Neural progenitor cell (in vitro differentiated cells): ENCODE measurements around the gene ARHGAP21. TPM values are rescaled to one million over a fixed set of nuclear protein-coding genes. Genes with fewer than 3 reads are reported as not detected.

Source experiments
- DNase-seq: peaks from one replicate; pipeline ENCODE4 v3.0.0-alpha.2; 2016; ENCODE audit warnings: low spot score
- H2AFZ ChIP-seq: fragments of 200-600 bp; sonication (generic); replicated peaks from 2 replicates; pipeline ENCODE4 v1.6.1; 2016; ENCODE audit warnings: antibody characterized with exemption
- H3F3A ChIP-seq: fragments of 200-600 bp; sonication (generic); 2 replicates; pipeline ENCODE4 v1.6.1; 2016; ENCODE audit warnings: antibody characterized with exemption, low read depth
- H3K27ac ChIP-seq: fragments of 200-600 bp; sonication (generic); 2 replicates; pipeline ENCODE4 v1.5.1; 2016; ENCODE audit warnings: mild to moderate bottlenecking
- H3K27me3 ChIP-seq: fragments of 200-600 bp; sonication (generic); 2 replicates; pipeline ENCODE4 v1.6.1; 2016; ENCODE audit warnings: mild to moderate bottlenecking, moderate library complexity
- H3K36me3 ChIP-seq: fragments of 200-600 bp; sonication (generic); 2 replicates; pipeline ENCODE4 v1.5.1; 2016
- H3K4me1 ChIP-seq: fragments of 200-600 bp; sonication (generic); 2 replicates; pipeline ENCODE4 v1.6.1; 2016; ENCODE audit warnings: mixed run types
- H3K4me2 ChIP-seq: fragments of 200-600 bp; sonication (generic); 2 replicates; pipeline ENCODE4 v1.6.1; 2016
- H3K4me3 ChIP-seq: fragments of 200-600 bp; sonication (generic); 2 replicates; pipeline ENCODE4 v1.5.1; 2016
- H3K79me2 ChIP-seq: fragments of 200-600 bp; sonication (generic); 2 replicates; pipeline ENCODE4 v1.6.1; 2016; ENCODE audit warnings: low read depth
- H3K9ac ChIP-seq: fragments of 200-600 bp; sonication (generic); 2 replicates; pipeline ENCODE4 v1.6.1; 2016
- H3K9me3 ChIP-seq: fragments of 200-600 bp; sonication (generic); 2 replicates; pipeline ENCODE4 v1.5.1; 2016; ENCODE audit warnings: low read depth
- H4K20me1 ChIP-seq: fragments of 200-600 bp; sonication (generic); 2 replicates; pipeline ENCODE4 v1.6.1; 2016; ENCODE audit warnings: low read depth
- H3K27ac Mint-ChIP-seq: 3 replicates; pipeline ENCODE4 v1.8.0; 2021; ENCODE audit warnings: mixed read lengths
- H3K27me3 Mint-ChIP-seq: 2 replicates; pipeline ENCODE4 v1.8.0; 2022; ENCODE audit warnings: low read depth, mild to moderate bottlenecking, inconsistent platforms, moderate library complexity, mixed read lengths; ENCODE audit not compliant: insufficient read depth
- H3K36me3 Mint-ChIP-seq: 3 replicates; pipeline ENCODE4 v1.8.0; 2021; ENCODE audit warnings: mixed read lengths
- H3K4me1 Mint-ChIP-seq: 3 replicates; pipeline ENCODE4 v1.8.0; 2021; ENCODE audit warnings: mixed read lengths
- H3K4me3 Mint-ChIP-seq: 3 replicates; pipeline ENCODE4 v1.8.0; 2021; ENCODE audit warnings: mild to moderate bottlenecking, moderate library complexity, mixed read lengths
- H3K9me3 Mint-ChIP-seq: 3 replicates; pipeline ENCODE4 v1.8.0; 2020; ENCODE audit warnings: mixed read lengths
- EZH2 ChIP-seq: fragments of 200-600 bp; sonication (generic); IDR thresholded peaks from 2 replicates; pipeline ENCODE4 v1.6.1; 2017; ENCODE audit warnings: antibody characterized with exemption, mild to moderate bottlenecking, moderate library complexity
- EZH2phosphoT487 ChIP-seq: fragments of 200-600 bp; sonication (generic); IDR thresholded peaks from 2 replicates; pipeline ENCODE4 v1.6.1; 2017; ENCODE audit warnings: antibody characterized with exemption
- total RNA-seq: library from RNA; depleted of rRNA; stranded (reverse); fragments of >200 nt; gene quantifications from 2 replicates; pipeline ENCODE4 v1.2.3, GENCODE V29; 2015; ENCODE audit warnings: low replicate concordance
- TF ChIP-seq, protein P1 (sequence below): fragments of 200-600 bp; sonication (generic); IDR thresholded peaks from 2 replicates; pipeline ENCODE4 v1.5.1; 2017; ENCODE audit warnings: antibody characterized with exemption, mild to moderate bottlenecking

Gene ARHGAP21
- total RNA-seq, 1 donor from 2014 or later, result 65.7 TPM

GRCh38 chr10:24552346-24553016 is 171.2 kb downstream of the ARHGAP21 start:
- Histone ChIP-seq H3K36me3 (no peaks in the 10 kb centered on the region), H3K9me3 (no peaks in the 10 kb centered on the region), H4K20me1 (no peaks in the 10 kb centered on the region), H3K27ac (no peak overlapping the region), H3K79me2 (no peaks in the 10 kb centered on the region), H2AFZ (no peak overlapping the region), H3K27me3 (no peaks in the 10 kb centered on the region), H3K4me1 (no peaks in the 10 kb centered on the region), H3F3A (no peaks in the 10 kb centered on the region), H3K4me3 (no peak overlapping the region), H3K4me2 (no peak overlapping the region), H3K9ac (no peak overlapping the region)
- Mint-ChIP-seq H3K4me1 (peaks cover 6% of the 10 kb centered on the region), H3K9me3 (no peaks in the 10 kb centered on the region), H3K27ac (no peak overlapping the region), H3K36me3 (peaks cover 2% of the 10 kb centered on the region), H3K27me3 (peaks cover 8% of the 10 kb centered on the region), H3K4me3 (no peak overlapping the region)
- DNase-seq, result peak; percentile 64
- TF ChIP-seq EZH2phosphoT487, result no peak
- TF ChIP-seq EZH2, result no peak
- TF ChIP-seq, protein P1, sequence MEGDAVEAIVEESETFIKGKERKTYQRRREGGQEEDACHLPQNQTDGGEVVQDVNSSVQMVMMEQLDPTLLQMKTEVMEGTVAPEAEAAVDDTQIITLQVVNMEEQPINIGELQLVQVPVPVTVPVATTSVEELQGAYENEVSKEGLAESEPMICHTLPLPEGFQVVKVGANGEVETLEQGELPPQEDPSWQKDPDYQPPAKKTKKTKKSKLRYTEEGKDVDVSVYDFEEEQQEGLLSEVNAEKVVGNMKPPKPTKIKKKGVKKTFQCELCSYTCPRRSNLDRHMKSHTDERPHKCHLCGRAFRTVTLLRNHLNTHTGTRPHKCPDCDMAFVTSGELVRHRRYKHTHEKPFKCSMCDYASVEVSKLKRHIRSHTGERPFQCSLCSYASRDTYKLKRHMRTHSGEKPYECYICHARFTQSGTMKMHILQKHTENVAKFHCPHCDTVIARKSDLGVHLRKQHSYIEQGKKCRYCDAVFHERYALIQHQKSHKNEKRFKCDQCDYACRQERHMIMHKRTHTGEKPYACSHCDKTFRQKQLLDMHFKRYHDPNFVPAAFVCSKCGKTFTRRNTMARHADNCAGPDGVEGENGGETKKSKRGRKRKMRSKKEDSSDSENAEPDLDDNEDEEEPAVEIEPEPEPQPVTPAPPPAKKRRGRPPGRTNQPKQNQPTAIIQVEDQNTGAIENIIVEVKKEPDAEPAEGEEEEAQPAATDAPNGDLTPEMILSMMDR, result peak; percentile 53

- H2AFZ ChIP-seq, result no peak overlapping the region
- H3K4me3 ChIP-seq, result no peak overlapping the region
- no peak overlapping the region for H3K4me3 Mint-ChIP-seq
- no peaks in the 10 kb centered on the region for H3K4me1 Mint-ChIP-seq
- H3K9me3 Mint-ChIP-seq, result no peaks in the 10 kb centered on the region
- no peaks in the 10 kb centered on the region for H3K36me3 ChIP-seq
- H3K9ac ChIP-seq, result no peak overlapping the region
- no peak for DNase-seq
- H3K4me1 ChIP-seq, result no peaks in the 10 kb centered on the region
- H3K79me2 ChIP-seq, result no peaks in the 10 kb centered on the region
- no peaks in the 10 kb centered on the region for H4K20me1 ChIP-seq
- H3K36me3 Mint-ChIP-seq, result peaks cover 2% of the 10 kb centered on the region
- peaks cover 8% of the 10 kb centered on the region for H3K27me3 Mint-ChIP-seq
- no peaks in the 10 kb centered on the region for H3F3A ChIP-seq
- no peaks in the 10 kb centered on the region for H3K27me3 ChIP-seq
- no peak overlapping the region for H3K27ac ChIP-seq
- H3K9me3 ChIP-seq, result no peaks in the 10 kb centered on the region
- no peak overlapping the region for H3K27ac Mint-ChIP-seq
- H3K4me2 ChIP-seq, result no peak overlapping the region
- TF ChIP-seq, protein P1, result no peak
- TF ChIP-seq EZH2phosphoT487 (no peak), EZH2 (no peak)
Observed at GRCh38 chr10:24551161-24551560, 172.5 kb downstream of the ARHGAP21 start.

GRCh38 chr10:24550680-24551079 is 173.0 kb downstream of the ARHGAP21 start:
- DNase-seq, result no peak
- Histone ChIP-seq H2AFZ (no peak overlapping the region), H3K27me3 (no peaks in the 10 kb centered on the region), H3K36me3 (no peaks in the 10 kb centered on the region), H3K4me3 (no peak overlapping the region), H4K20me1 (no peaks in the 10 kb centered on the region), H3K27ac (no peak overlapping the region), H3F3A (no peaks in the 10 kb centered on the region), H3K4me2 (no peak overlapping the region), H3K79me2 (no peaks in the 10 kb centered on the region), H3K9ac (no peak overlapping the region), H3K4me1 (no peaks in the 10 kb centered on the region), H3K9me3 (no peaks in the 10 kb centered on the region)
- Mint-ChIP-seq H3K4me3 (no peak overlapping the region), H3K27ac (no peak overlapping the region), H3K36me3 (peaks cover 6% of the 10 kb centered on the region), H3K27me3 (peaks cover 8% of the 10 kb centered on the region), H3K9me3 (no peaks in the 10 kb centered on the region), H3K4me1 (no peaks in the 10 kb centered on the region)
- TF ChIP-seq, protein P1, result no peak
- TF ChIP-seq EZH2phosphoT487 (no peak), EZH2 (no peak)
